HepG2 (cell line): ENCODE results near the gene INPP4B.

Source experiments
- EP300 ChIP-seq, 3 experiments: sonication (generic) in 1 of 3; formaldehyde crosslinking in 1 of 3; IDR thresholded peaks; 2 replicates each; pipeline versions ENCODE4 v1.5.1 to v1.6.1; 2011 to 2020; ENCODE audit warnings: low read depth in 2 of 3, low read length in 2 of 3, borderline replicate concordance in 1 of 3, improper control_type of control experiment in 1 of 3, mild to moderate bottlenecking in 1 of 3, missing genetic modification reagents in 1 of 3, moderate library complexity in 1 of 3
- ETV5 ChIP-seq: IDR thresholded peaks from 2 replicates; pipeline ENCODE4 v1.6.1; 2018; ENCODE audit warnings: missing biosample characterization, missing genetic modification reagents, inconsistent platforms, borderline replicate concordance
- KAT7 ChIP-seq: IDR thresholded peaks from 2 replicates; pipeline ENCODE4 v1.6.1; 2018; ENCODE audit warnings: borderline replicate concordance, missing compliant biosample characterization
- MAFK ChIP-seq, 2 experiments: IDR thresholded peaks in 1 of 2; conservative IDR thresholded peaks in 1 of 2; 2 replicates each; pipeline ENCODE4 v1.6.1; 2011; ENCODE audit warnings: improper control_type of control experiment in 2 of 2, low read length in 2 of 2
- MYC ChIP-seq: sonication (generic); formaldehyde crosslinking; IDR thresholded peaks from 2 replicates; pipeline ENCODE4 v1.9.0; 2021; ENCODE audit warnings: missing genetic modification reagents, borderline replicate concordance
- ZNF75D ChIP-seq: sonication (generic); formaldehyde crosslinking; IDR thresholded peaks from 2 replicates; pipeline ENCODE4 v1.8.1; 2023; ENCODE audit warnings: missing genetic modification reagents, mild to moderate bottlenecking, borderline replicate concordance
- TF ChIP-seq, protein P1 (sequence below): IDR thresholded peaks from 2 replicates; pipeline ENCODE4 v1.6.1; 2012; ENCODE audit warnings: low read length, improper control_type of control experiment
- TF ChIP-seq, protein P2 (sequence below): sonication (generic); formaldehyde crosslinking; IDR thresholded peaks from 2 replicates; pipeline ENCODE4 v1.5.0; 2020; ENCODE audit warnings: mild to moderate bottlenecking, missing genetic modification reagents, moderate library complexity
- TF ChIP-seq, protein P3 (sequence below): sonication (generic); formaldehyde crosslinking; IDR thresholded peaks from 2 replicates; pipeline ENCODE4 v1.5.0; 2020; ENCODE audit warnings: missing genetic modification reagents

DNA sequence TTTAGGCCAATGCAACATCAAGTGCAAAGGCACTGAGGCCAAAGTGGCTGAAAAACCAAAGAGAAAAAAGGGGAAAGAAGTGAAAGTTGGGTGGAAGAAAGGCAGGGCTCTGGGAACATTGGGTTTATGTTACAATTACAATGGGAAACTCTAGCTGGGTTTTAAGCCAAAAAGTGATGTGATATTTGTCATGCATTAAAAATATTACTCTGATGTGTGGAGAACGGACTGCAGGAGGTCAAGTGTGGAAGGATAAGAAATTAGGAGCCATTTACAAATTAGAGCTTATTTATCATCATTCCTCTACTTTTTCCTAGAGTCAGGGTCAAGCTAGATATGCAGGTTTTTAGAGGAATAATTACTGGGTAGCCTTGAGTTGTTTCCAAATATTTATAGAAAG, 516.8 kb downstream of the INPP4B start:
- TF ChIP-seq KAT7 (no peak), ZNF75D (no peak), ETV5 (CRISPR knock-in tag) (no peak), MAFK (conservative IDR thresholded peaks at IDR 0.05 in 1 of 2, IDR thresholded peaks at IDR 0.05 in 1 of 2; ENCODE audit: low read length in 2 of 2) (no peak), EP300 (IDR thresholded peaks at IDR 0.05; ENCODE audit: low read depth in 2 of 2, low read length in 2 of 2) (no peak), EP300 (CRISPR knock-in tag; IDR thresholded peaks at IDR 0.05; ENCODE audit: borderline replicate concordance) (no peak), MYC (CRISPR knock-in tag) (no peak)
- TF ChIP-seq, protein P1, sequence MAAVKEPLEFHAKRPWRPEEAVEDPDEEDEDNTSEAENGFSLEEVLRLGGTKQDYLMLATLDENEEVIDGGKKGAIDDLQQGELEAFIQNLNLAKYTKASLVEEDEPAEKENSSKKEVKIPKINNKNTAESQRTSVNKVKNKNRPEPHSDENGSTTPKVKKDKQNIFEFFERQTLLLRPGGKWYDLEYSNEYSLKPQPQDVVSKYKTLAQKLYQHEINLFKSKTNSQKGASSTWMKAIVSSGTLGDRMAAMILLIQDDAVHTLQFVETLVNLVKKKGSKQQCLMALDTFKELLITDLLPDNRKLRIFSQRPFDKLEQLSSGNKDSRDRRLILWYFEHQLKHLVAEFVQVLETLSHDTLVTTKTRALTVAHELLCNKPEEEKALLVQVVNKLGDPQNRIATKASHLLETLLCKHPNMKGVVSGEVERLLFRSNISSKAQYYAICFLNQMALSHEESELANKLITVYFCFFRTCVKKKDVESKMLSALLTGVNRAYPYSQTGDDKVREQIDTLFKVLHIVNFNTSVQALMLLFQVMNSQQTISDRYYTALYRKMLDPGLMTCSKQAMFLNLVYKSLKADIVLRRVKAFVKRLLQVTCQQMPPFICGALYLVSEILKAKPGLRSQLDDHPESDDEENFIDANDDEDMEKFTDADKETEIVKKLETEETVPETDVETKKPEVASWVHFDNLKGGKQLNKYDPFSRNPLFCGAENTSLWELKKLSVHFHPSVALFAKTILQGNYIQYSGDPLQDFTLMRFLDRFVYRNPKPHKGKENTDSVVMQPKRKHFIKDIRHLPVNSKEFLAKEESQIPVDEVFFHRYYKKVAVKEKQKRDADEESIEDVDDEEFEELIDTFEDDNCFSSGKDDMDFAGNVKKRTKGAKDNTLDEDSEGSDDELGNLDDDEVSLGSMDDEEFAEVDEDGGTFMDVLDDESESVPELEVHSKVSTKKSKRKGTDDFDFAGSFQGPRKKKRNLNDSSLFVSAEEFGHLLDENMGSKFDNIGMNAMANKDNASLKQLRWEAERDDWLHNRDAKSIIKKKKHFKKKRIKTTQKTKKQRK, result no peak
- TF ChIP-seq, protein P2, sequence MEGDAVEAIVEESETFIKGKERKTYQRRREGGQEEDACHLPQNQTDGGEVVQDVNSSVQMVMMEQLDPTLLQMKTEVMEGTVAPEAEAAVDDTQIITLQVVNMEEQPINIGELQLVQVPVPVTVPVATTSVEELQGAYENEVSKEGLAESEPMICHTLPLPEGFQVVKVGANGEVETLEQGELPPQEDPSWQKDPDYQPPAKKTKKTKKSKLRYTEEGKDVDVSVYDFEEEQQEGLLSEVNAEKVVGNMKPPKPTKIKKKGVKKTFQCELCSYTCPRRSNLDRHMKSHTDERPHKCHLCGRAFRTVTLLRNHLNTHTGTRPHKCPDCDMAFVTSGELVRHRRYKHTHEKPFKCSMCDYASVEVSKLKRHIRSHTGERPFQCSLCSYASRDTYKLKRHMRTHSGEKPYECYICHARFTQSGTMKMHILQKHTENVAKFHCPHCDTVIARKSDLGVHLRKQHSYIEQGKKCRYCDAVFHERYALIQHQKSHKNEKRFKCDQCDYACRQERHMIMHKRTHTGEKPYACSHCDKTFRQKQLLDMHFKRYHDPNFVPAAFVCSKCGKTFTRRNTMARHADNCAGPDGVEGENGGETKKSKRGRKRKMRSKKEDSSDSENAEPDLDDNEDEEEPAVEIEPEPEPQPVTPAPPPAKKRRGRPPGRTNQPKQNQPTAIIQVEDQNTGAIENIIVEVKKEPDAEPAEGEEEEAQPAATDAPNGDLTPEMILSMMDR (CRISPR knock-in tag), result no peak
- TF ChIP-seq, protein P3, sequence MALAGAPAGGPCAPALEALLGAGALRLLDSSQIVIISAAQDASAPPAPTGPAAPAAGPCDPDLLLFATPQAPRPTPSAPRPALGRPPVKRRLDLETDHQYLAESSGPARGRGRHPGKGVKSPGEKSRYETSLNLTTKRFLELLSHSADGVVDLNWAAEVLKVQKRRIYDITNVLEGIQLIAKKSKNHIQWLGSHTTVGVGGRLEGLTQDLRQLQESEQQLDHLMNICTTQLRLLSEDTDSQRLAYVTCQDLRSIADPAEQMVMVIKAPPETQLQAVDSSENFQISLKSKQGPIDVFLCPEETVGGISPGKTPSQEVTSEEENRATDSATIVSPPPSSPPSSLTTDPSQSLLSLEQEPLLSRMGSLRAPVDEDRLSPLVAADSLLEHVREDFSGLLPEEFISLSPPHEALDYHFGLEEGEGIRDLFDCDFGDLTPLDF (CRISPR knock-in tag), result no peak
